ENCODE data around the gene RBM20. TPM values are rescaled to one million over a fixed set of nuclear protein-coding genes. Genes with fewer than 3 reads are reported as not detected.

The RBM20 gene
- polyA plus RNA-seq, 1 donor (not counting 4 experiments of a cell fraction or from before 2014, with no cell fraction given), result 0.01 TPM

DNA sequence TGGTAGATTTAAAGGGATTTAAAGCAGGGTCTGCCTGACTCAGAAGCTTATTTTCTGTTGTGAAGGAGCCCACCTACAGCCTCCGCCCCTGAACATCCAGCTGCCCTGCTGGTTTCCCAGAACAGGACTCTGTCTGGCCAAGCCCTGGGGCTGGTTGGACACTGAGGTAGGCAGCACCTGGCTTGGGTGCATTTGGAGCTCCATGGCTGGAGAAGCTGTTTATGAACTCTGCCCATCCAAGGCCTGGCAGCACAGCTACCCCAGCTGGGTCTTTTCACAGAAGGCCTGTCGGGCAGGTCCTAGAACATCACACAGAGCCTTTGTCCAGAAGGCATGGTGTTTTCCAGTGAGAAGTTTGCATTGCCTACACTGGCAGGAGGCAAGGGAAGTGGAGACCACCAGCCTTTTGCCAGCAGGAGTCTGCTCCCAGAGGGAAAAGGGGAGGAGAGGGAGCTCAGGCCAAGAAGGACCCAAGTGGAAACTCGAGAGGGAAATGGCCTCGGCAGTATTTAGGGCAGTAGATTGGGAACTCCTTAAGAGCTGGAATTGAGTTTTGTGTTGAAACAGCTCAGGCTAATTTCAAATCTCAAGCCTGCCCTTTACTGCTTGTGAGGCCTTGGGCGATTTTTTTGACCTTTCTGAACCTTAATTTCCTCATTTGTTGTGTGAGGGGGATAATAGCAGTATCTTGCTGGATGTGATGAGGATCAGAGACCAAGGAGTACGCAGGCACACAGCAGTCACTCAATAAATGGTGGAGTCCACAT is 215.3 kb downstream of the RBM20 start:
- H3K79me2 ChIP-seq (ENCODE audit: control insufficient read depth, insufficient read depth, low read length), result no peaks in the 10 kb centered on the region

DNA sequence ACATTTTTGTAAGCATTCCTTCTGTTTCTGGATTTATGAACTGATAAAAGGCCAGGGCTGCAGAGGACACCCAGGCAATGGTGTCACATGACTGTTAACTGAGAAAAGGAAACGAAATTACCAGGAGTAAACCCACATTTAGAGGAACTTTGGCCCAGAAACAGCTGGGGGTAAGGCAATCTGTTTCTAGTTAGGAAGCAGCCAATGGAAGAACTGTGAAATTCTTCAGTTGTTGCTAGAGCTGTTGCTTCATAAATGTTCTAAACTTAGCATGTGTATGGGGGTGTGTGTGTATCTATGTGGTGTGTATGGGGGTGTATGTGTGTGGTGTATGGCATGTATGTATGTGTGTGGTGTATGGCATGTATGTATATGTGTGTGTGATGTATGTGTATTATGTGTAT is 215.8 kb downstream of the RBM20 start:
- H4K20me1 ChIP-seq (ENCODE audit: control insufficient read depth, extremely low read depth, insufficient read depth, low read length), result no peaks in the 10 kb centered on the region
- H3K27ac ChIP-seq (ENCODE audit: control insufficient read depth, insufficient read depth, low read length), result no peak overlapping the region
- H3K9me3 ChIP-seq (ENCODE audit: control insufficient read depth, low read depth, low read length), result no peaks in the 10 kb centered on the region
- H3K9ac ChIP-seq (ENCODE audit: control insufficient read depth, extremely low read depth, insufficient read depth, low read length), result no peak overlapping the region
- no peak for TF ChIP-seq EZH2 (IDR thresholded peaks at IDR 0.05; ENCODE audit: low read length)
- peaks cover 45% of the 10 kb centered on the region for H3K4me1 ChIP-seq (ENCODE audit: control insufficient read depth, extremely low read depth, insufficient read depth, low read length)
- H3K79me2 ChIP-seq (ENCODE audit: control insufficient read depth, insufficient read depth, low read length), result no peaks in the 10 kb centered on the region
- no peak overlapping the region for H2AFZ ChIP-seq (ENCODE audit: control insufficient read depth, low read length)
- H3K27me3 ChIP-seq (ENCODE audit: control insufficient read depth, extremely low read depth, insufficient read depth, low read length), result no peaks in the 10 kb centered on the region
- dilution Hi-C loops (cut with MboI; ENCODE audit: extremely low pct_ligation_motif_present, low sequenced_read_pairs), result no loop called here
- H3K9me1 ChIP-seq (ENCODE audit: control insufficient read depth, extremely low read depth, insufficient read depth, low read length), result no peaks in the 10 kb centered on the region
- H3K36me3 ChIP-seq (ENCODE audit: control insufficient read depth in 2 of 2, extremely low read depth in 1 of 2, insufficient read depth in 2 of 2, low read length in 2 of 2), result no peaks in the 10 kb centered on the region
- FAIRE-seq (no peak), DNase-seq (ENCODE audit: low read depth, low spot score) (no peak)
- no peak overlapping the region for H3K4me2 ChIP-seq (ENCODE audit: control insufficient read depth, extremely low read depth, insufficient read depth, low read depth, low read length)
- H3K4me3 ChIP-seq (ENCODE audit: control insufficient read depth in 2 of 3, extremely low read depth in 1 of 3, insufficient read depth in 2 of 3, low read depth in 1 of 3, low read length in 3 of 3), result no peak overlapping the region

More for the DNA sequence above, 215.3 kb downstream of the RBM20 start:
- Histone ChIP-seq H3K4me1 (ENCODE audit: control insufficient read depth, extremely low read depth, insufficient read depth, low read length) (peaks cover 39% of the 10 kb centered on the region), H3K9ac (ENCODE audit: control insufficient read depth, extremely low read depth, insufficient read depth, low read length) (no peak overlapping the region), H4K20me1 (ENCODE audit: control insufficient read depth, extremely low read depth, insufficient read depth, low read length) (no peaks in the 10 kb centered on the region), H3K9me3 (ENCODE audit: control insufficient read depth, low read depth, low read length) (no peaks in the 10 kb centered on the region), H3K4me3 (ENCODE audit: control insufficient read depth in 2 of 3, extremely low read depth in 1 of 3, insufficient read depth in 2 of 3, low read depth in 1 of 3, low read length in 3 of 3) (no peak overlapping the region), H3K27me3 (ENCODE audit: control insufficient read depth, extremely low read depth, insufficient read depth, low read length) (no peaks in the 10 kb centered on the region), H3K4me2 (ENCODE audit: control insufficient read depth, extremely low read depth, insufficient read depth, low read depth, low read length) (no peak overlapping the region), H2AFZ (ENCODE audit: control insufficient read depth, low read length) (no peak overlapping the region), H3K36me3 (ENCODE audit: control insufficient read depth in 2 of 2, extremely low read depth in 1 of 2, insufficient read depth in 2 of 2, low read length in 2 of 2) (no peaks in the 10 kb centered on the region), H3K9me1 (ENCODE audit: control insufficient read depth, extremely low read depth, insufficient read depth, low read length) (no peaks in the 10 kb centered on the region), H3K27ac (ENCODE audit: control insufficient read depth, insufficient read depth, low read length) (no peak overlapping the region)
- no peak for FAIRE-seq
- TF ChIP-seq EZH2 (IDR thresholded peaks at IDR 0.05; ENCODE audit: low read length), result no peak
- TF ChIP-seq, protein P1, sequence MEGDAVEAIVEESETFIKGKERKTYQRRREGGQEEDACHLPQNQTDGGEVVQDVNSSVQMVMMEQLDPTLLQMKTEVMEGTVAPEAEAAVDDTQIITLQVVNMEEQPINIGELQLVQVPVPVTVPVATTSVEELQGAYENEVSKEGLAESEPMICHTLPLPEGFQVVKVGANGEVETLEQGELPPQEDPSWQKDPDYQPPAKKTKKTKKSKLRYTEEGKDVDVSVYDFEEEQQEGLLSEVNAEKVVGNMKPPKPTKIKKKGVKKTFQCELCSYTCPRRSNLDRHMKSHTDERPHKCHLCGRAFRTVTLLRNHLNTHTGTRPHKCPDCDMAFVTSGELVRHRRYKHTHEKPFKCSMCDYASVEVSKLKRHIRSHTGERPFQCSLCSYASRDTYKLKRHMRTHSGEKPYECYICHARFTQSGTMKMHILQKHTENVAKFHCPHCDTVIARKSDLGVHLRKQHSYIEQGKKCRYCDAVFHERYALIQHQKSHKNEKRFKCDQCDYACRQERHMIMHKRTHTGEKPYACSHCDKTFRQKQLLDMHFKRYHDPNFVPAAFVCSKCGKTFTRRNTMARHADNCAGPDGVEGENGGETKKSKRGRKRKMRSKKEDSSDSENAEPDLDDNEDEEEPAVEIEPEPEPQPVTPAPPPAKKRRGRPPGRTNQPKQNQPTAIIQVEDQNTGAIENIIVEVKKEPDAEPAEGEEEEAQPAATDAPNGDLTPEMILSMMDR (optimal IDR thresholded peaks at IDR 0.05 in 1 of 3, IDR thresholded peaks at IDR 0.05 in 1 of 3, conservative IDR thresholded peaks at IDR 0.05 in 1 of 3; ENCODE audit: extremely low read depth in 1 of 3, insufficient read depth in 2 of 3, low read length in 3 of 3), result no peak
- DNase-seq (ENCODE audit: low read depth, low spot score), result no peak
- dilution Hi-C loops (cut with MboI; ENCODE audit: extremely low pct_ligation_motif_present, low sequenced_read_pairs), result no loop called here

Measured in keratinocyte (primary cell).